GM19351 (cell line): ENCODE results near the gene LLCFC1.

Source experiments
- ATAC-seq: cut with Tn5 transposase; IDR thresholded peaks from one replicate; pipeline ENCODE4 v1.9.1; 2021; ENCODE audit warnings: mild to moderate bottlenecking, moderate library complexity; ENCODE audit not compliant: unreplicated experiment

The LLCFC1 gene

GRCh38 chr7:142910031-142910433 lies 29.3 kb upstream of the LLCFC1 start:
- no peak for ATAC-seq

GRCh38 chr7:142910481-142910880 lies 28.8 kb upstream of the LLCFC1 start:
- no peak for ATAC-seq

- ATAC-seq = no peak
These were observed 26.2 kb upstream of the LLCFC1 start for GRCh38 chr7:142913051-142913450.

GRCh38 chr7:142913566-142913965 lies 25.7 kb upstream of the LLCFC1 start:
- no peak for ATAC-seq

GRCh38 chr7:142914121-142914520 lies 25.2 kb upstream of the LLCFC1 start:
- ATAC-seq = no peak

DNA sequence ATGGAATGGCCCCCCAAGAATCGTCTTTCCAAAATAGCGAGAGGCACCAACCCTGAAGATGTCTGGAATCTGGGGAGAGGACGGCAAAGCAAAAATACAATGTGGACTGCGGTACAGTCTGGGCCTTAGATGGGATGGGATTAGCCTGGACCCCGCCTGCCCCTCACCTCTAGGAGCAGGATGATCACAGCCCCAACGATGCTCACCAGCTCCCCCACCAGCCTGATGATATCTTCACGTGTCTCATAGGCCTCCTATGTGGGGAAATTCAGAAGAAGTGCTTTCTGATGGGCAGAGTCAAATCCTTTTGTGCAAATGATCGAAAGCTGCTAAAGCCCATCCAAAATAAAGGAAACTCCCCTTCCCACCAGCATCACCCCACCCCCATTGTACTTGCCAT lies 24.0 kb upstream of the LLCFC1 start:
- ATAC-seq = no peak

DNA sequence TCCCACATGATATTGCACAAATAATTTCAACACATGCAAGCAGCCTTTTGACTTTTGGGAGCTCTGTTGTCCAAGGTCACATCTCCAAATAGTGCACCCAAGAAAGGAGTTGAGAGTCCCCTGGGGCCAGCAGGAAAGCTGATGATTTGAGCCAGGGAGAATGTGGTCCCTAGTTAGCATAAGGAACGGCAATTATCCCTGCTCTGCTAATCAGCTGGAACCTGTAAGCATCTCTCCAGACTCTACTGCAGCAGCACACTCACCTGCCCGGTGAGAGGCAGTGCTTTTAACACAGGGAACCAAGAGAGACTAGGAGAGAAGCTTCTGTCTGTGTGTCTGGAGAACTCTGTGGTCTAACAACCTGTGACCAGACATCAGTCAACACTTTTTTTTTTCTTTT lies 22.8 kb upstream of the LLCFC1 start:
- no peak for ATAC-seq

- no peak for ATAC-seq
These were observed 21.8 kb upstream of the LLCFC1 start for GRCh38 chr7:142917447-142917846.

DNA sequence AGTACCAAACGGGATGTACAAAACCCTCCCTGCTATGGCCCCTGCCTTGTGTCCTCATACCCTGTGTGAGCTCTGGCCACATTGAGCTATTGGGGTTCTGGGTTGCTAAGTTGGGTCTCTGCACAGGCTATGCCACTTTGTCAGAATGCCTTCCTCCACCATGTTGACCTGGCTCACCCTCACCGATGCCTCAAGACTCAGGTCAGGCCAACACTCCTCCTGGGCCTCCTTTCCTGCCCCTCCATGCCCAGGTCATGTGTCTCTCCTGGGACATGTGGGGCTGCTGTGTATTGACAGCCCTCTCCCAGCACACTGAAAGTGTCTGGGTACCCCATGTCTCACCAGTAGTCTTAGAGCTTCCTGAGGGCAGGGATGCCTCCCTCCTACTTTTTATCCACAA lies 20.4 kb upstream of the LLCFC1 start:
- no peak for ATAC-seq

GRCh38 chr7:142919656-142920055 lies 19.6 kb upstream of the LLCFC1 start:
- ATAC-seq = no peak

GRCh38 chr7:142923391-142923790 lies 15.9 kb upstream of the LLCFC1 start:
- ATAC-seq = no peak

DNA sequence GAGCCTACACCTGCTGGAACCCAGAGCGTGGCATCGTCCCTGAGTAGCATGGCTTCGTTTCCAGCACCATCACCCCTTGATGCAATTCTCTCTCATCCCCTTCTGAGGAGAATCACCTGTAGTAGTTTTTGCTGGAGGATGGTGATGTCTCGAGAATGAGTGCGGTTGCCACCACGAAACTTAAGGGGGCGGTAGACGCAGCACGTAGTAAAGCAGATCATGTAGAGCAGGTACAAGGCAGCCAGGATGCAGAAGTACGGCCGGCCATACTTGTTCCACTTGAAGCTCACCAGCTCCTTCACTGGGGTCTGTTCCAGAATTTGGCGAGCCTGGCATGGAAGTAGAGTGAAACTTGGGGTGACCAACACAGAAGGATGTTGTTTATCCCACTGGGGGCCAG lies 13.9 kb upstream of the LLCFC1 start:
- no peak for ATAC-seq

- ATAC-seq = no peak
These were observed 12.1 kb upstream of the LLCFC1 start for GRCh38 chr7:142927085-142927745.

DNA sequence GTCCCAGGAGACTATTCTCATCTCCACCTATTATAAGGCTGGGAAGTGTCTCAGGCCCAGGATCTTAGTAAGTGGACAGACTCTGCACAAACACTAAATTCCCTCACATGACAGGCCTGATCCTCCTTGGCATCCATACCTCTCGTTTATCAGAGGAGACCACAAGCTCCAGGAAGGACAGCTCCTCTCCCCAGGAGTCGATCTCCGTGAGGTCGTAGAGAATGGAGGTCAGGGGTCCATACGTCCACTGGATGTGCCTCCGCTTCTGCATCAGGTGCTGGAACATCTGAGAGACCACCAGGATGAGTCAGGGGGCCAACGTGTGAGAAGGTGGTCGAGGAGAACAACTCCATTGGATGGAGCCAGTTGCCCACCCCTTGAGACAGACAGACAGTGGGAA lies 11.3 kb upstream of the LLCFC1 start:
- ATAC-seq = no peak

DNA sequence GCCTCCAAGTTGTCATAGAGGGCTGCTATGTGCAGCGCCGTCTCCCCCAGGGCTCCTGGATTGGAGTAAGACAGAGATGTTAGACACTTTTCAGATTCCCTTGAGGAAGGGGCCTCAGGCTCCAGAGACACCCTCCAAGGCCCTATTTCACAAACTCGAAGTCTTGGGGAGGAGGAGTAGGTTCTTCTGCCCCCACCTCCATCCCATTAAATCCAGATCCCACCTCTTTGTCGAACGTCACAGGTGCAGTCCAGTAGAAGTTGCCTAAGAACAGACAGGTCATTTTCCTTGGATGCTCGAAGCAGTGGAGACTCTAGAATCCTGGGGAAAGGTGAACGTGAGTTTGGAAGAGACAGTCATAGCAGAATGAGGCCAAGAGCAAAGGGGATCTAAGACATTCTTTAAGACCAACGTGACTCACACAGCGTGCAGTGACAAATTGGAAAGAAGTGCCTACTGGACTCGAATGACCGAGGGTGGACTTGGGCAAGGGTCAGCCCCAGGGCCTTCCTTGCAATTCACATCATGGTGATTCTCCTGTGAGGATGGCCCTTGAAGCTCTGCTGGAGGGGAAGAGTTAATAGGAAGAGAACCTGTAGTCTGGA lies 9.1 kb upstream of the LLCFC1 start:
- no peak for ATAC-seq

- no peak for ATAC-seq
These were observed 6.7 kb upstream of the LLCFC1 start for GRCh38 chr7:142932386-142933091.

DNA sequence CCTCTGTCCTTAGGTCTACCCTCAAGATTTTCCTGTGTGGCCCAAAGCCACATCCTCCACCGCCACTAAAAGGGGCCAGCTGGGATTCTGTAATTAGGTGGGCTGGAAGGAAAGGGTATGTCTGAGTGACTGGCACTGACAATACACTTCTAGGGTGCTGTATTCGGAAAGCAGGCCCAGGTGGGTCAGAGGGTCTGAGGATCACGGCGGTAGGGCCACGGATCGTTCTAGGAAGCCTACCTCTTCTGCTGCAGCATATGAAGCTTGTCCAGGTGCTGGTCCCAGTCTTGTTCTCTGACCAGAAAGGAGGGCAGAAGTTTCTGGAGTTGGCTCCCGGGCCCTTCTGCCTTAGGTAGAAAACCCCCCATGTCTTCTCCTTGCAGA lies 6.2 kb upstream of the LLCFC1 start:
- no peak for ATAC-seq

DNA sequence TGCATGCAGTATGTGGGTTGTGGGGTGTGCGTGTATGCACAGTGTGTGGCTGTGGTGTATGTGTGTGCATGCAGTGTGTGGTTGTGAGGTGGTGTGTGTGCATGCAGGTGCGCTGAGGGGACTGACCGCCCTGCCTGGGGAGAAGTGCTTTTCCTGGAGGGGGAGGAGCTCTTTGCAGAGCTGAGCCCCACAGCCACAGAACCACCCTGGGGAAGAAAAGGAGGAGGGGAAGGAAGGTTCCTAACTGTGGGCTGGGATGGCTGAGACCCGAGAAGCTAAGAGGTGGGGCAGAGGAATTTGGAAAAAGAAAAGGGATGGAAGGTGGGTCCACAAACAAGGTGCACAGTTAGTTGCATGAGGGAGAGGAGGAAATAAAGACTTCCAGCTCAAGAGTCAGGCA lies 5.7 kb upstream of the LLCFC1 start, which contains the start of gene TRPV5:
TSS of gene TRPV5 (minus strand) at position 123 of the 400 bp plus-strand sequence. CDS start 287 bp downstream, outside the sequence.
- no peak for ATAC-seq

- no peak for ATAC-seq
These were observed 5.2 kb upstream of the LLCFC1 start for GRCh38 chr7:142934056-142934455.

DNA sequence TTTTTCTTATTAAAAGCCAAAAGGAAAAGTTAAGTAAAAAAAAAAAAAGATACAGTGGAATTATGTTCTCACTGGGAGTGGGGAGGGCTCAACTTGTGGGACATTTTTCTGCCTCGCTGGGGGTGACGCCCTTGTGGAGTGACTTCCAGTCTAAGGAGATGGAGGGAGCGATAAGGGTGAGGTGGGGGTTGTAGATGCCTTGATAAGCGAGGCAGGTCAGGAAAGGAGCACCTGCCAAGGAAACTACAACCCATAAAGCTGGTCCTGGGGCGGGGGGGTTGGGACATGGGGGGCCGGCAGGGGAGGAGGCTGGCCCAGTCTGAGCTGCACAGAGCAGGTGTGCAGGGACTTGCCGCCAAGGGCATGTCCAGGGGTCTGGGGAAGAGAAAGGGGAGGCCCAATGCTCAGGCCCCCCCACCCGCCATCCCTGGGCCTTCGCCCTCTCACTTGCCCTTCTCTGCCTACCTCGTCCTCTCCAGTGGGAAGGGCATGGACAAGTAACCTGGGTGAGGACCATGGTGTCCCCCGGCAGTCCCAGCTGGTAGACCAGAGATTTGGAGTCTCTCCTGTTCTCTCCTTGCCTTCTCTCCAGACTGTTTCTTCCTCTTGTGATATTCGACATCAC lies 3.2 kb upstream of the LLCFC1 start:
- no peak for ATAC-seq

DNA sequence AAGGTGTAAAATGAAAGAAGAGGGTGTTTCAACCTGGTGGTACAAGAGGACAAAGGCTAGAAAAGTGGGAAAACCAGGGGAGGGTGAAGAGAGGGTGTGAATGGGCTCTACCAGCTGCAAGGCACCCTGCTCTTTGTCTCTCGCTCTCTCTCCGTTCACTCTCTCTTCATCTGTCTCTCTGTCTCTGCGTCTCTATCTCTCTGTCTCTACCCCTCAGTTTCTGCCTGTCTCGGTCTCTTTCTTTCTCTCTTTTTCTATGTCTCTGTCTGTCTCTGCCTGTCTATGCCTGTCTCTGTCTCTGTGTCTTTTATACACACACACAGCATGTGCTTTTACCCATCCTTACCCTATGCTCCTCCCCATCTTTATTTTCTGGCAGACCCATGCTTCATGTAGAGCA lies 673 bp upstream of the LLCFC1 start:
- ATAC-seq = no peak
